22Rv1 (cell line): ENCODE results near the gene TBCA.

Experiments
- H3K27ac ChIP-seq: fragments of 450-650 bp; 2 replicates; pipeline ENCODE4 v1.5.1; 2017
- ZFX ChIP-seq: fragments of 450-650 bp; IDR thresholded peaks from 2 replicates; pipeline ENCODE4 v1.6.1; 2017; ENCODE audit warnings: antibody characterized with exemption, borderline replicate concordance
- TF ChIP-seq, protein P1 (sequence below): fragments of 450-650 bp; IDR thresholded peaks from 2 replicates; pipeline ENCODE4 v1.5.1; 2017; ENCODE audit warnings: mild to moderate bottlenecking

Gene TBCA

DNA sequence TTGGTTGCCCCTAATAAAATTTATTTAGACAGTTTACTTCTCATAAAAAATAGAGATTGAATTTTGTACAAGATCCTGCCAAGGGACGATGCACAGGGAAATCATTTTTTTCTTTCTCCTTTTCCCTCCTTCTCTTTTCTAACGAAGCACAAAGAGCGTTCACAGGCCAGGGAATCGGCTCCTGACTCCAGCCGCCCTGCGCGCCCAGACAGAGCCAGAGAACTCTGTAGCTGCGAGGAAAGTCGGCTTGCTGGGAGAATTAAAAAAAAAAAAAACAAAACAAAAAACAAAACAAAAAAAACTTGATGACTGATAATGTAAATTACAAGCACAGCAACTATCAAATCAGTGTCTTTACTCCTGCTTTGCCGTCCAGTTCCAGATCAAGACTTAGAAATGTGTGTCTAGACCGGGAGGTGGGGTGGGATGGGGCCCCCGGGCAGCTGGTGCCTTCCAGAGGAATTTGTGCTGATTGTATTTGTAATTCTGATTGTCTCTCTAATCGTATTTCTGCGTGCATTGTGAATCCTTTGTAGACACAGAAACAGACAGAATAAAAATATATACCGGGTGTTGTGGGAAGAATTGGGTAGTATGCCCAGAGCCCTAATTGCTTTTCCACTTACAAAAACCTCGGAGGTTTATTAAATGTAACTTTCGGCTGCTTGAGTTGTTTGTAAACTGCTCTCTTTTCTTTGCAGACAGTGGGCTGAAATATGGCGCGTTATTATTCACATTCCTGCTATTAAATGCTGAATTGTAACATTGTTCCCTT is 134.0 kb downstream of the TBCA start:
- no peak overlapping the region for H3K27ac ChIP-seq
- TF ChIP-seq, protein P1, sequence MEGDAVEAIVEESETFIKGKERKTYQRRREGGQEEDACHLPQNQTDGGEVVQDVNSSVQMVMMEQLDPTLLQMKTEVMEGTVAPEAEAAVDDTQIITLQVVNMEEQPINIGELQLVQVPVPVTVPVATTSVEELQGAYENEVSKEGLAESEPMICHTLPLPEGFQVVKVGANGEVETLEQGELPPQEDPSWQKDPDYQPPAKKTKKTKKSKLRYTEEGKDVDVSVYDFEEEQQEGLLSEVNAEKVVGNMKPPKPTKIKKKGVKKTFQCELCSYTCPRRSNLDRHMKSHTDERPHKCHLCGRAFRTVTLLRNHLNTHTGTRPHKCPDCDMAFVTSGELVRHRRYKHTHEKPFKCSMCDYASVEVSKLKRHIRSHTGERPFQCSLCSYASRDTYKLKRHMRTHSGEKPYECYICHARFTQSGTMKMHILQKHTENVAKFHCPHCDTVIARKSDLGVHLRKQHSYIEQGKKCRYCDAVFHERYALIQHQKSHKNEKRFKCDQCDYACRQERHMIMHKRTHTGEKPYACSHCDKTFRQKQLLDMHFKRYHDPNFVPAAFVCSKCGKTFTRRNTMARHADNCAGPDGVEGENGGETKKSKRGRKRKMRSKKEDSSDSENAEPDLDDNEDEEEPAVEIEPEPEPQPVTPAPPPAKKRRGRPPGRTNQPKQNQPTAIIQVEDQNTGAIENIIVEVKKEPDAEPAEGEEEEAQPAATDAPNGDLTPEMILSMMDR, result no peak
- TF ChIP-seq ZFX, result no peak

DNA sequence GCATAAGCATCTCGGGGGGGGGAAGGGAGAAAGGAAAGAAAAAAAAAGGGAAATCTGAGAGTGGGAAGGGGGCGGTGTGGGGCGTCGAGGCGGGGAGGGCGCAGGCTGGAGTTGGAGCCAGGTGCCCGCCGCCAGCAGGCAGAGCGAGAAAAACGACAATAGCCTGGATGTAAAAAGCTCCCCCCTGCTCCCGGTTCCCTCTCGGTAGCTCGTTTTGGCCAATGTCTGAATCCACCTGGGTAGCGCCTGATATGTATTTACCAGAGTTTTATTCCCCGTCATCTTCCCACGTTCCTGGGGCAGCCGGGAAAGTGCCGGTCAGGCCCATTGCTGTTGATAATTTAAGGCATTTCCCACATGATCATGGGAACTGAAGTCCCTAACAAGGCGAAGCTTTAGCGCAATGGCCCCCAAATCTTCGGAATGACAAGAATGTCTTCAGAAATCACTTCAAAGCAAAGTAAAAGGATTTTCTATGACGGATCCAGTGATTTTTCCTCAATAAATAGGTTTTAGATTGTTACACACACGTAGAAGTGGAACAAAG is 134.7 kb downstream of the TBCA start:
- no peak for TF ChIP-seq ZFX
- TF ChIP-seq, protein P1, result no peak
- H3K27ac ChIP-seq, result no peak overlapping the region
